ENCODE results near the gene ARHGAP1.
"Not testable (repeated sequence)": the region's sequence is repeated elsewhere in the genome, so short reads cannot be mapped to it uniquely, and the experiment has no call there.

Gene ARHGAP1

DNA sequence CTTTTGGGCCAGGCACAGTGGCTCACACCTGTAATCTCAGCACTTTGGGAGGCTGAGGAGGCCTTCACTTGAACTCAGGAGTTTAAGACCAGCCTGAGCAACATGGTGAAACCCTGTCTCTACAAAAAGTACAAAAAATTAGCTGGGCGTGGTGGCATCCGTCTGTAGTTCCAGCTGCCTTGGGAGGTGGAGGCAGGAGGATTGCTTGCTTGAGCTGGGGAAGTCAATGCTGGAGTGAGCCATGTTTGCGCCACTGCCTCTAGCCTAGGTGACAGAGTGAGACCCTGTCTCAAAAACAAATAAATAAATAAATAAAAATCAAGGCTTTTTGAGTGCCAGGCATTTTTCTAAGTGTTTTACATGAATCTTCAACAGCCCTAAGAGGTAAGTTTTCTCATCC lies 29.9 kb downstream of the ARHGAP1 start:
- not testable (repeated sequence) for DNase-seq

DNA sequence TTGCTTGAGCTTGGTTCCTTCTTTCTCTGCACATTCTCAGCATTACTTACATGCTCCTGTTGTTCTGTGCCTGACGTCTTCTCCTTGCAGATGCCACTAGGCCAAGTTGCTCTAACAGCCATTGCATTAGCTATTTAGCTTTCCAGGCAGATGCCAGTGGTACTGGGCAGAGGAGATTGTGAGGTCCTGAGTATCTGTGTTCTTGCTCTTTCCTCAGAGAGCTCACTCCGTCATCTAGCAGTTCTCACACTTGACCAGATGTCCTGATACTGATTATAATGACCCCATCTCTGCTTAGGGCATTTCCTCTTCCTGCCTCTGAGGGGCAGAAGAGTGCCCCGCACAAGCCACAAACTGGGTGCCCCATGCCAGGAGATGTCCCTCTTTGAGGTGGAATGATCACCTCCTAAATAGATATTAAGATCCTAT lies 30.7 kb downstream of the ARHGAP1 start:
- no peak for DNase-seq

DNA sequence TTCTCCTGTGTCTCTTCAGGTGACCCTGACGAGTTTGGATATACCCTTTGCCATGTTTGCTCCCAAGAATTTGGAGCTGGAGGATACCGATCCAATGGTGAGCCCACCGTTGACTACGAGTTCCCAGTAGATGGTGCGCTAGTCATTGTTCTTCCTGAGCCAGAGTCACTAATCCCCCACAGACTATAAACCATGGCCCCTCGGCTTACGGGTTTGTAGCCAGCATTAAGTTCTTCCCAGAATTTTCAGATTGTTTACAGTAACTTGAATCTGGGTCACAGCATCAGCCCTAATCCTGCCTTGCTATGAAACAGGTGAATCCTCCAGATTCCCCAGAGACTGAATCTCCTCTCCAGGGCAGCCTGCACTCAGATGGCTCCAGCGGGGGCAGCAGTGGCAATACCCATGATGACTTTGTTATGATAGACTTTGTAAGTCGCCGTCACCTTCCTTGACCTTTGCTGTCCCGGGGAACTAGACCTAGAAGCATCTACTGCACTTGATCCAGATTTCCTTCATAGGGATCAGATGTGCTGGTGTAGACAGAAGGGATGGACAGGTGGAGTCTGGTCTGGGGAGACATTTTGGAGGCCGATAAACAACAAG lies 31.8 kb downstream of the ARHGAP1 start:
- no peak for DNase-seq

DNA sequence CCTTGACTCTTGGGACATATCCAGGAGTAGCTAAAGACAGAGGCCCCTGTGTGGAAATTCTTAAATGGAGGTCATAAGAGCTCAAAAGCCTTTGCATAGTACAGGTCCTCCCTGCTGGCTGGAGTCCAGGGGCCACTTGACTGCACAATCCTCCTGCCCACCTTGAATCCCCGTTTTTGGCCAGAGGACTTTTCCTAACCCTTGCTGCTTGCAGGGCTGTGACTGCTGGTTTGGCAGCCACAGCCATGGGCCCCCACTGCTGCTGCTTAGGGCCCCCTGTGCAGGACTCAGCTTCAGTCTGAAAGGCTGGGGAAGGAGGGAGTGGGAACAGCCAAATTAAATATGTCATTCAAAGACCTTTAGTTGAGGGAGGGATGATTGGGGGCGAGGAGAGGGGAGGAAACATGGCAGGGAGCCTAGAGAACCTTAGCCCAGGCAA lies 33.4 kb downstream of the ARHGAP1 start:
- no peak for DNase-seq

DNA sequence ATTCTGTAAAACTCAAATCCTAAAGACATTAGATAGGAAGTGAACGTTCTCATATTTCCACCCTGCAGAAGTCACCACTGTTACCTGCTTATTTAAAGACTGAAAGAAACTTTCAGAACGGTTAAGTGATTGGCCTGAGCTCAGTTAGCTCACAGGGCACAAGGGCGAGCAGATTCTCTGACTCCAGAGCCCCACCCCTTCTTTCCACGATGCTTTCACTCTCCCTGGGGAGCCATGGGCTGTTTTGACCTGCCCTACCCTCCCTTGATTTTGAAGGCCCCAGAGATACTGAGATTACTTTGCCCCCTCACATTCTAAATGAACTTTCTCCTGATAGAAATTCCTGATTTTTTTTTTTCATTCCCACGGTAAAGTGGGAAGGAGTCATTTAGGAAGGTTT lies 33.9 kb downstream of the ARHGAP1 start:
- DNase-seq, result no peak

DNA sequence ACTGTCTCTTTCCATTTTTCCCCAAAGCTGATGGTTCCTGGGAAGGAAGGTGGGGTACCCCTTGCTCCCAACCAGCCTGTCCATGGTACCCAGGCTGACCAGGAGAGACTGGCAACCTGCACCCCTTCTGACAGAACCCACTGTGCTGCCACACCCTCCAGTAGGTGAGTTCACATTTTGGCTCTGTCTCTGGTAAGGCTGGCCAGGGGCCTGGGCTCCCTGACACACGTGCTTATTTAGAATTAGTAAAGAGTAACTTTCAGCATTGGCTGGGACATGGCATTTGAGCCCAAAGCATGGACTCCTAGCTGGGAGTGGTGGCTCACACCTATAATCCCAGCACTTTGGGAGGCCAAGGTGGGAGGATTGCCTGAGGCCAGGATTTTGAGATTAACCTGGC lies 35.1 kb downstream of the ARHGAP1 start:
- no peak for DNase-seq

DNA sequence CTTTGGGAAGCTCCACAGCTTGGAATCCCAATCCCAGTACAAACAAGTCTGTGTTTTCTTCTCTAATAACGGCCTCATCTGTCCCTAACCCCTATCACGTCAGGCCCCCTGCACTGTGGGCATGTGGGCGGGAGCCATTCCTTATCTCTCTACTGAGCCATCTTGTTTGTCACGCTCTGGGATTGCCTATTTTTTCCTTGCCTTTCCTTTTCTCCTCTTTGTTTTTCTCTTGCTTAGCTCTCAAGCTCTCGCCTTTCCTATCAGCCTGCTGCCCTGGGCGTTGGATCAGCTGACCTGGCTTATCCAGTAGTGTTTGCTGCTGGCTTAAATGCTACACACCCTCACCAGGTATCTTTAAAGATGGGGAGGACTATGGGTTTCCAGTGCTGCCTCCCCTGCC lies 35.8 kb downstream of the ARHGAP1 start:
- DNase-seq, result no peak

DNA sequence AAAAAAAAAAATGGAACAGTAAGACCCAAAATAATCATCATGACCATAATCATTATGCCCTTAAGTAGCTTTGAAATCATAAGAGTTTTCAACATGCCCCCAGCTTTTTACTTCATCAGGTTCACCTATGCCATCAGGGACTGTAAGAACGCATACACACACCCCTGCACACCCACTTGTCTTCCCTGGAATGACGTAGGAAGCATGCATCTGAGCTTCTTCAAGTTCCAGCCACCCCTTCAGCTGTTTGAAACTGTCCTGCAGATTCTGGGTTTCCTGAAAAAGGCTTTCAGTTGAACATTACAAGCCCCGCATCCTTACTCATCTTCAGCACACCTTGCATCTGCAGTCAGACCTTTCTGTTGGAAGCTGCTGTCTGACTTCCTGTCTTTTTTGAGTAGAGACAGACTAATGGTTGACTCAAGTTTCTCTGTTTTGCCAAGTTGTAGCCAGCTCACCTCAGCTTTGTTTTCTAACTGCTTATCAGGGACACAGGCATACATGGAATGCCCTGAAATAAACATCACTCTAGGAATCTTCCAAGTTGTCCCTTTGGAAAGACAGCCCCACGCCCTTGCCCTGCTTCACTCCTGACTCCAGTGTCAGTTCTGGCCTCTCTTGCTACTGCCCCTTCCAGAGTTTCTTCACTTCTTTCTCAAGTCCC lies 37.0 kb downstream of the ARHGAP1 start:
- DNase-seq, result no peak

DNA sequence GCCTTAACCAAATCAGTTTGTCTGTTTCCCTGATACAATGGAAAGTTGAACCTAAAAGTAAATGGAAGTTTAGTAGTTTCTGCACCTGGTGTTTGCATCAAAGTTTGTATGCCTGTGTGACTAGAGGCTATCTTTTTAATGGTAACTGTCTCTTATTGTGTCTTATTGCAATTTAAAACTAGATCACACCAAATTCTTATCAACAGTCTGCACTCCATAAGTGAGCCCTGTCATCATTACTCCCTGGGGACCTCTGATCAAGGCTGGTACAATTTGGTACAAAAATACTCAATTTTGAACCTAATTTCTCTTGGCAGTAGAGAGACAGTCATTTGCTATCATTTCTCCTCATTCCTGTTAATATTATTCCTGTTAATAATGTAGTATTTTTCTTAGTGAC lies 38.1 kb downstream of the ARHGAP1 start:
- no peak for DNase-seq

DNA sequence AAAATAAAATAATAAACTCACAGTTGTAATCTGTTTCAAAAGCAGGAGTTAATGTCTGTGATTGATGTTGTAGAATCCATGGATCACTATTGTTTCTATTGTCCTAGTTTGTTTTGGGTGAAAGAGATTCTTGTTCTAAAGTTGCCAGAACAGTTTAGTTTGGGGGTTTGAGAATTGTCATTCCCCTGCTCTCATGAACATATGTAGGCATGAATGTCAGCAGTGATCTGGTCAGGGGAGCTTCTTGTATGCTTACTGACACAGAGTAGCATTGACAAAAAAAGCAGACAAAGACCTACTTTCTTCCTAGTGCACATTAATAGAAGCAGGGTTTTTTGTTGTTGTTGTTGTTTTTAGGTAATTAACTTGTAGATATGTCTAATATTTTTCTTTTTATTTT lies 38.6 kb downstream of the ARHGAP1 start:
- DNase-seq, result no peak

DNA sequence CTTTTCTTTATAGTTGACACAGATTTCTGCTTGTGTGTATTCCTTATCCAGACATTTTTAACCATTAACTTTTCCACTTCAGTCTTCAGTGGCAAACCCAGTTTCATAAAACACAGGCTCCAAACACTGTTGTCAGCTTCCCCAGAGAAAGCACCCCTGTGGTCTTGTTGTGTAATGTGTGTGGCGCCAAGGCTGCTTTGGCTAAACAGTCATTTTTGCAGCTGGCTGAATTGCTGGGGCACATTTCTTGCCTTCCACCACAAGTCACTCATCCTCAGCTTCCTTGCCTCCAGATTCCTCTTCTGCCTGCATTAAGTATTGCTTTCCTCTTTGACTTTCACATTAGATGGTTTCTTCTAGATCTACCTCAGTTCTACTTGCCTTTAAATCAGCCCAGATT lies 40.5 kb downstream of the ARHGAP1 start:
- DNase-seq, result no peak

DNA sequence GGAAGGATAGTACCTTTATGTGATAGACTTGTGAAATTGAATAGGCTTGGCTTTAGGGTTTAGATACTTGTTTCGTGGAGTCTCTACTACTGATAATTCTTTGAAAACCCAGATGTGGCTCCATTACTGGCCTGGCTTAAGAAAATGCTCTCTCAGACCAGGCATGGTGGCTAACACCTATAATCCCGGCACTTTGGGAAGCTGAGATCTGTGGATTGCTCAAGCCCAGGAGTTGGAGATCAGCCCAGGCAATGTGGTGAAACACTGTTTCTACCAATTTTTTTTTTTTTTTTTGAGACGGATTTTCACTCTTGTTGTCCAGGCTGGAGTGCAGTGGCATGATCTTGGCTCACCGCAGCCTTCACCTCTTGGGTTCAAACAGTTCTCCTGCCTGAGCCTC lies 42.2 kb downstream of the ARHGAP1 start:
- DNase-seq, result no peak

DNA sequence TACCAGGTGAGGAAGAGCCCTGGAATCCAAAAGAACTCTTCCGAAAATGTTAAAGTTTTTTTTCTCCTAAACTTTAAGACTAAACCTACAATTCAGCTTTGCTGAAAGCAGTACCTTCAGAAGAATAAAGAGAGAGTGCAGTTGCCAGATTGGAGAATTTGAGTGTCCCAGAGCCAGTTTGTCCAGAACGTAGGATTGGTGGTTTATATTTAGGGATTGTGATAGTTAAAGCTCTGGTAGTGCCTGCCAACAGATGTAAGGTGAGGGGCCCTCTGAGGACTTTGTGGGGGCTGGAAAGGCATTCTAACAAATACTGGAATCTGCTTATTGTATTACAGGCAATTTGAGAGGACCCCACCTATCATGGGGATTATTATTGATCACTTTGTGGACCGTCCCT lies 43.2 kb downstream of the ARHGAP1 start:
- no peak for DNase-seq

DNA sequence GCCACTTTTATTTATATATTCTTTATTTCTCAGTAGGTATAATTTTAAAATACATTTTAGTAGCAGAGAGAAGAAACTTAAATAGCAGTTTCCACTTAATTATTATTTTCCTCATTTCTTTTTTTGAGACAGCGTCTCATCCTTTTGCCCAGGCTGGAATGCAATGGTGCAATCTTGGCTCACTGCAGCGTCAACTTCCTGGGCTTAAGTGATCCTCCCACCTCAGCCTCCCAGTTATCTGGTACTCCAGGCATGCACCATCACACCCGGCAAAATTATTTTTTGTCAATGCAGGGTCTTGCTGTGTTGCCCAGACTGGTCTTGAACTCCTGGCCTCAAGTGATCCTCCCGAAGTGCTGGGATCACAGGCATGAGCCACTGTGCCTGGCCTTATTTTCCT lies 44.8 kb downstream of the ARHGAP1 start:
- DNase-seq, result no peak

DNA sequence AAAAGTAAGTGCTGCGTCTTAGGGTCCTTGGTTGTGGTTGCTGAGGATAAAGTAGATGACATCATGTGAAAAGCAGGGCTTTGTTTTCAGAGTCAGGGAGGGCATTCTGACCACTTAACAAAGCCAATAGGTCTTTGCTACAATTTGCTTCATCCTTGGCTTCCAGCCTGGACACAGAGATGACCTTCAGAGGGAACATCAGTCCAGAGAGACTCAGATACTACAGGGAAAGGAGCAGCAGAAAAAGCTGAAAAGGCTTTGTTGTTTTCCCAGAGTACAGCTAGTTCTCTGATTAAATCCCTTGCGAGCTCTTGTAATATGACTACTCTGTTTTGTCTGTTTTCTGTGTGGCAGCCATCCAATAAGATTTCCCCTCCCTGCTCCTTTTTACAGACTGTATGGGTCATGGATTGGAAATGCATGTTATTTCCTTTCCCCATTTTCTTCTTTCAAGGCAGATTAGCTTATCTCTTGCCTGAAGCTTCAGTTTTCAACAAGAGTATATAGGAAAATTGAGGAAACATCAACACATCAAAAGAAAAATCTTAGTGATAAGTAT lies 51.2 kb downstream of the ARHGAP1 start:
- DNase-seq, result no peak

DNA sequence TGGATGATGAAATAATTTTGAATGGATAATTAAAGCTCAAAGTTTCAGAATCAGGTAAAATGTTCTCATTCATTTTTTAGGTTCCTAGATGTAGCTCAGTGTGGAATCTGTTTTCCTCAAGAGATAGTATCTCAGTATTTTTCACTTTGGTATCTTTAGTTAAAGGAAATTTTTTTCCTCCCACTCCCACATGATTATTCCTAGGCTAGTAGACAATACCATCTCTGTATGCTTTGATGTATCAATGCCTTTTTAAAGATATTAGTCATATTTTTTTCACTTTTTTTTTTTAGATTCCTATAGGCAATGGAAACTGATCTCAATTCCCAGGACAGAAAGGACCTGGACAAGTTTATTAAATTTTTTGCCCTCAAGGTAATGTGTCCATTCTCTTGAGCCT lies 56.4 kb downstream of the ARHGAP1 start:
- DNase-seq, result no peak

DNA sequence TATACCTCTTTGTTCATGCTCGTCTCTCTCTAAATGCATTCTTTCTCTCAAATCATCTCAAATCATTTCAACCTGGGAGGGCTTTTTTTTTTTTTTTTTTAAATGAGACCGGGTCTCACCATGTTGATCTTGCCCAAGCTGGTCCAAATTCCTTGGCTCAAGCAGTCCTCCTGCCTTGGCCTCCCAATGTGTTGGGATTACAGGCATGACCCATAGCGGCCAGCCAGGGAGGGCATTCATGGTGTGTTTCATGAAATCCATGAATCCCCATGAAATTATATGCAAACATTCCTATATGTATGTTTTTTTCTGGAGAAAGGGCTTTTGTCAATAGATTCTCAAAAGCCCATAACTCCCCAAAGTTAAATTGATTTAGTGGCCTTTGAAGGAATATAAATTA lies 56.9 kb downstream of the ARHGAP1 start:
- DNase-seq, result no peak

DNA sequence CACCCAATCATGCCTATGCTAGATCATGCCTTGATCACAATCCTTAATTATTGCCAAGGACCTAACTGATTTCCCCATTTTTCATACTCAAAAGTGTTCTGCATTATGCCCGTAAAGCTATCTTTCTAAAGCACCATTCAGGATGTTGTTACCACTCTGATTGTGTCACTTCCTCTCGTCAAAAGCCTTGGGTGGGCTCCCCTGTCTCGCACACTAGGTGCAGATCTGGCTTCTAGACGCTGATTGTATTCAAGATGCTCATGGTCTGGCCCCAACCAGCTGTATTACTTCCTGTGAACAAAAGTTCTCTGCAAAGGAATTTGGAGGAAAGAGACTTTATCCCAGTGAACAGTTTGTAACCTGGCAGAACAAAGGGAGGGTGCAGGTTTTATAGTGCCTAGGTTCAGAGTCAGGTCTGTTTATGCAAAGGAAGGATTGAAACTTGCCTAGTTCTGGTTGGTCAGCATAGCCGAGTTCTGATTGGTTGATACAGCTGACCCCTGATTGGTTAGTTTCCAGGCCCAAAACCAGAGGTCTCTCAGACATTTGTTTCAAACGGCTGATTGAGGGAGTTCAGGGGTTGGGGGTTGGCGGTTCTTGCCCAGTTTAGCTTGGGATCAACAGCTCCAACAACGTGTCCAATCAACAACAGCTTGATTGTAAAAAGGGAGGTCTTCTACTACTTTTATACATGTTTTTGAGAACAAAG lies 57.6 kb downstream of the ARHGAP1 start:
- DNase-seq, result no peak

DNA sequence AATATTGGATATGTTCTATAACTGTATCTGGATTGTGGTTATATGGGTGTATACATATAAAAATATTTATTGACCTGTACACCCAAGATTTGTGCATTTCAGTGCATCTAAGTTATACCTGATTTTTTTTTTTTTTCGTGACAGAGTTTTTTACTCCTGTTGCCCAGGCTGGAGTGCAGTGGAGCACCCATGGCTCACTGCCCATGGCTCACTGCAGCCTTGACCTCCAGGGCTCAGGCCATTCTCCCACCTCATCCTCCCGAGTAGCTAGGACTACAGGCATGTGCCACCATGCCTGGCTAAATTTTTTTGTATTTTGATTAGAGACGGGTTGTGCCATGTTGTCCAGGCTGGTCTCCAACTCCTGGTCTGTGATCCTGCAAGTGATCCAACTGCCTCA lies 58.8 kb downstream of the ARHGAP1 start:
- DNase-seq, result no peak

DNA sequence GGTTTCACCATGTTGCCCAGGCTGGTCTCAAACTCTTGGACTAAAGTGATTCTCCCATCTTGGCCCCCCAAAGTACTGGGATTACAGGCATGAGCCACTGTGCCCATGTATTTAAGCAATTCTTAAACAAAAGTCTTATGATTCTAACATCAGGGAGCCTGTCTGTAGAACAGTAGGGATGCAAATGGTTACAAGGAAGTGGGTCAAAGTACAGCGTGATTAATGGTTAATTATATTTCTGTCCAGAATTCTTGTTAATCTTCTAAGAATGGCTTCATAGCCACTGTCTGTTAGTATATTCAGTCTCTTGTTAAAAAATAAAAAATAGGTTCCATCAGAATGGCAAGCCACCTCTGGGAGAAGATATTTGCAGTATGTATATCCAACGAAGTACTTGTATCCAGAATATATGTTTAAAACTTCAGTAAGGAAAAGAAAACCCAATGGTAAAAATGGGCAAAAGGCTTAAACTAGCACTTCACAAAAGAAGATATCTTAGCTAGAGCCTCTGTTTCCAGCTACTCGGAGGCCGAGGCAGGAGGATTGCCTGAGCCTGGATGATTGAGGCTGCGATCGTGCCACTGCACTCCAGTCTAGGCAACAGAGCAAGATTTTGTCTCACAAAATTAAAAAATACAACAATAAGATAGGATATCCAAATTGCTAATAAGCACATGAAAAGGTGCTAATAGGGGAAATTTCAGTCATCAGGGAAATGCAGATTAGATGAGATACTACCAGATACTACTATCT lies 60.2 kb downstream of the ARHGAP1 start:
- no peak for DNase-seq

DNA sequence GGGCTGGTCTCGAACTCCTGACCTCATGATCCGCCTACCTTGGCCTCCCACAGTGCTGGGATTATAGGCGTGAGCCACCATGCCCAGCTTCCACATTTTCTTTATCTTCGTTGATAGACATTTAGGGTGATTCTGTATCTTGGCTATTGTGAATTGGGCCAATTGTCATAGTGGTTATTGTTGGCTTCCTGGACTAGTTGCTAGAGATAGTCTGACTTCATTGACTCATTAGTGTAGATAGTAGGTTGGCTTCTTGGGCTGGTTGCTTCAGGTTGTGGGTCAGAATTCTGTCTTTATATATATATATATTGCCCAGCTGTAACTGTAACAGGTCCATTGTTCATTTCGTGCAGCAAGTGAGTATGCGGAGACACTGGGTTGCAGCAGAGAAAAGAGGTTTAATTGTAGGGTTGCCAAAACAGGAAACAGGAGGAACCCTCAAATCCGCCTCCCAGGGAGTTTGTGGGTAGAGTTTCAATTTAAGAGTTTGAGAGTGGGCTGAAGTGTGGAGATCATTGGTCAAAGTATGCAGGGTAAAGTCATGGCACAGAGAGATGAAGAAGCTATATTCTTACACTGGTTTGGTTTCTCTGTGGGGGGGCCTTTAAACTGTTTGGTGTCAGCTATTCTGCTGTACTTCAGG lies 61.1 kb downstream of the ARHGAP1 start:
- DNase-seq, result no peak

DNA sequence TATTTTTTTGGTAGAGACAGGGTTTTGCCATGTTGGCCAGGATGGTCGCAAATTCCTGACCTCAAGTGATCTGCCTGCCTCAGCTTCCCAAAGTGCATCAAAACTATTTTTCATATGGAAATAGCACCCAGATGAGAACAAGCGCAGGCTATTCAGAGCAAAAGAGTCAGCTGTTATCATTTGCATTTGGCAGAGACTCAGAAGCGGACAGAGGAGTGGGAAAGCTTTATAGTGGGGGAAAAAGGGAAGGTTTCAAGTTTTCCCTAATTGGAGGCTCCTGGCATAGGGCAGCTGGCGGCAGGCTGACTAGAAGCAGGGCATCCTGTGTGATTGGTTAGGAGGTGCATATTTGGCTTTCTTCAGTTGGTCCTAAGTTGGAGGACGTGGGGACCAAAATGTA lies 62.9 kb downstream of the ARHGAP1 start:
- DNase-seq, result no peak
